Neuronal stem cell (in vitro differentiated cells): ENCODE measurements around the gene TRMT112.

Experiments
- DNase-seq: peaks from one replicate; pipeline ENCODE4 v3.0.0-alpha.2; 2013; ENCODE audit warnings: low spot score
- H2AFZ ChIP-seq: one replicate; pipeline ENCODE4 v1.6.1; 2013; ENCODE audit warnings: mild to moderate bottlenecking, low read length, inconsistent platforms
- H2AK5ac ChIP-seq: 2 replicates; pipeline ENCODE4 v1.6.1; 2013; ENCODE audit warnings: low read depth, mild to moderate bottlenecking, inconsistent platforms, low read length, moderate library complexity, mixed read lengths
- H2BK120ac ChIP-seq: 2 replicates; pipeline ENCODE4 v1.6.1; 2013; ENCODE audit warnings: low read depth, mild to moderate bottlenecking, inconsistent platforms, low read length, moderate library complexity, mixed read lengths
- H2BK12ac ChIP-seq: one replicate; pipeline ENCODE4 v1.6.1; 2013; ENCODE audit warnings: low read length, inconsistent platforms
- H2BK15ac ChIP-seq: 2 replicates; pipeline ENCODE4 v1.6.1; 2013; ENCODE audit warnings: mild to moderate bottlenecking, low read length, inconsistent platforms, mixed read lengths
- H2BK5ac ChIP-seq: one replicate; pipeline ENCODE4 v1.6.1; 2013; ENCODE audit warnings: inconsistent platforms, mild to moderate bottlenecking, low read length, moderate library complexity
- H3K14ac ChIP-seq: one replicate; pipeline ENCODE4 v1.6.1; 2013; ENCODE audit warnings: low read length, inconsistent platforms
- H3K18ac ChIP-seq: 2 replicates; pipeline ENCODE4 v1.6.1; 2013; ENCODE audit warnings: low read length, inconsistent platforms
- H3K23ac ChIP-seq: 2 replicates; pipeline ENCODE4 v1.6.1; 2013; ENCODE audit warnings: low read depth, mild to moderate bottlenecking, mixed read lengths, low read length, inconsistent platforms; ENCODE audit not compliant: poor library complexity
- H3K27ac ChIP-seq: replicated peaks from 3 replicates; pipeline ENCODE4 v1.5.1; 2013; ENCODE audit warnings: low read length, inconsistent platforms
- H3K27me3 ChIP-seq, 3 experiments: 2 replicates each; pipeline ENCODE4 v1.6.1; 2013; ENCODE audit warnings: low read length in 3 of 3, mild to moderate bottlenecking in 2 of 3, inconsistent platforms in 1 of 3, low read depth in 1 of 3, mixed read lengths in 1 of 3, moderate library complexity in 1 of 3; ENCODE audit not compliant: control insufficient read depth in 3 of 3, insufficient read depth in 3 of 3
- H3K36me3 ChIP-seq, 2 donors: replicated peaks in 1 of 2; 2 replicates each; pipeline ENCODE4 v1.6.1; 2013; ENCODE audit warnings: low read length in 2 of 2; ENCODE audit not compliant: control insufficient read depth in 2 of 2, insufficient read depth in 2 of 2
- H3K4ac ChIP-seq: 2 replicates; pipeline ENCODE4 v1.6.1; 2013; ENCODE audit warnings: inconsistent platforms, mild to moderate bottlenecking, low read length, moderate library complexity
- H3K4me1 ChIP-seq, 2 donors: 1 replicate in 1 of 2; 2 replicates in 1 of 2; pipeline ENCODE4 v1.6.1; 2013; ENCODE audit warnings: low read length in 2 of 2, low read depth in 1 of 2; ENCODE audit not compliant: control insufficient read depth in 2 of 2, insufficient read depth in 1 of 2
- H3K4me2 ChIP-seq: one replicate; pipeline ENCODE4 v1.6.1; 2013; ENCODE audit warnings: mild to moderate bottlenecking, low read length, inconsistent platforms; ENCODE audit not compliant: insufficient read depth, poor library complexity, severe bottlenecking
- H3K4me3 ChIP-seq, 2 donors: 2 replicates each; pipeline ENCODE4 v1.5.1; 2013; ENCODE audit warnings: low read length in 2 of 2, mild to moderate bottlenecking in 2 of 2, inconsistent platforms in 1 of 2, moderate library complexity in 1 of 2
- H3K79me1 ChIP-seq: one replicate; pipeline ENCODE4 v1.6.1; 2013; ENCODE audit warnings: low read depth, mild to moderate bottlenecking, inconsistent platforms, low read length, moderate library complexity
- H3K9ac ChIP-seq: one replicate; pipeline ENCODE4 v1.6.1; 2013; ENCODE audit warnings: mild to moderate bottlenecking, low read depth, low read length, inconsistent platforms; ENCODE audit not compliant: poor library complexity
- H3K9me3 ChIP-seq, 2 donors: replicated peaks in 1 of 2; 2 replicates each; pipeline versions ENCODE3 to v1.6.1; 2013; ENCODE audit warnings: low read length in 2 of 2, mild to moderate bottlenecking in 2 of 2, inconsistent platforms in 1 of 2, low read depth in 1 of 2, mixed read lengths in 1 of 2, moderate library complexity in 1 of 2; ENCODE audit not compliant: control insufficient read depth in 2 of 2, insufficient read depth in 1 of 2
- H4K8ac ChIP-seq: one replicate; pipeline ENCODE4 v1.6.1; 2013; ENCODE audit warnings: low read depth, mild to moderate bottlenecking, inconsistent platforms, low read length, moderate library complexity
- H4K91ac ChIP-seq: one replicate; pipeline ENCODE4 v1.6.1; 2013; ENCODE audit warnings: low read length, low read depth, mild to moderate bottlenecking, inconsistent platforms; ENCODE audit not compliant: poor library complexity
- WGBS, 2 donors: extraction: QIAGEN DNeasy Blood & Tissue Kit; methylation state at CpG; one replicate each; pipeline ENCODE4 v1.1.7; 2013; ENCODE audit warnings: missing lambda C conversion rate in 2 of 2, mixed read lengths in 1 of 2; ENCODE audit not compliant: insufficient read length in 2 of 2, insufficient replicate concordance in 1 of 2; ENCODE audit errors: extremely low coverage in 2 of 2; 5-methylcytosine and 5-hydroxymethylcytosine counted together

TRMT112 gene

DNA sequence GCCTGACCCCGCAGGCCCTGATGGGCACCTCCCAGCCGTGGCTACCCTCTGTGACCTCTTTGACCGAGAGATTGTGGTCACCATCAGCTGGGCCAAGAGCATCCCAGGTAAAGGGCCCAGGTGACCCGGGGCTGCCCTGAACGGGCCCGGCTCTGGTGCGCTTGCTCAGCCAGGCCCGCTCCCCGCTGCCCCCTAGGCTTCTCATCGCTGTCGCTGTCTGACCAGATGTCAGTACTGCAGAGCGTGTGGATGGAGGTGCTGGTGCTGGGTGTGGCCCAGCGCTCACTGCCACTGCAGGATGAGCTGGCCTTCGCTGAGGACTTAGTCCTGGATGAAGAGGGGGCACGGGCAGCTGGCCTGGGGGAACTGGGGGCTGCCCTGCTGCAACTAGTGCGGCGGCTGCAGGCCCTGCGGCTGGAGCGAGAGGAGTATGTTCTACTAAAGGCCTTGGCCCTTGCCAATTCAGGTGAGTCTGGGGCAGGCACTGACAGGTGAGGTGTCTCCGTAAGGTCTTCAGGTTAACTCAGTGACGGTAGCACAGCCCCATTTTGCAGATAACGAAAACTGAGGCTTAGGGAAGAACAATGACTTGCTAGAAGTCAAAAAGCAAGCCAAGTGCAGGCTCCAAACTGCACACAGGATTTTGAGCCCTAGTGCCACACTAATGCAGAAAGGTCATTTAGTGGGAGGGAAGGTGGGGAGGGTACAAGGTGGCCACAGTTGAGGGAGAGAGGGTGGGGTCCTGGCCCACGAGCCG, 2.4 kb downstream of the TRMT112 start:
- DNase-seq = no peak

DNA sequence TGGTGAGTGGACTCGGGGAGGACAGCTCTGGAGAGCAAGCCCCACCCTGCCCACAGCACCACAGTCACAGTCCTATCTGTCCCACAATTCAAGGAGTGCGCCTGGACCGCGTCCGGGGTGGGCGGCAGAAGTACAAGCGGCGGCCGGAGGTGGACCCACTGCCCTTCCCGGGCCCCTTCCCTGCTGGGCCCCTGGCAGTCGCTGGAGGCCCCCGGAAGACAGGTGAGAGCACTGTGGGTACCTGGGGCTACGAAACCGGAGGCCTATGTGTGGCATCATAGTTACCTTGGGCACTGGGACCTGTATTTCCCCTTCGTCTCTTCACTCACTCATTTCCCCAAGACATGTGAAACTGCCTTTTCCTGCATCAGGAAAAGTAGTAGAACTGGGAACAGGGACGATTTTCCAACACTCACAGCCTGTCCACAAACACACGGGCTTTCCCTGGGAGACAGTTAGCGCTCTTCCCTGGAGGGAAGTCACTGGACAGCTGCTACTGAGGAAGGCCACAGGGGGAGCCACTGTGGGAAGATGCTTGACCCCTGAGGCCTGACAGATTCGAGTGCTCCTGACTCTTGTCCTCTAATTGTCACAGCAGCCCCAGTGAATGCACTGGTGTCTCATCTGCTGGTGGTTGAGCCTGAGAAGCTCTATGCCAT, 3.1 kb downstream of the TRMT112 start:
- no peak overlapping the region for H3K4ac ChIP-seq
- H3K18ac ChIP-seq = no peak overlapping the region
- no peak overlapping the region for H2AK5ac ChIP-seq
- no peak for DNase-seq
- H2BK120ac ChIP-seq = no peak overlapping the region
- H3K79me1 ChIP-seq = peaks cover 25% of the 10 kb centered on the region
- H2AFZ ChIP-seq = no peak overlapping the region
- H3K4me1 ChIP-seq = peaks cover 5 to 10% of the 10 kb centered on the region in 2 donors
- H3K4me3 ChIP-seq = no peak overlapping the region
- peaks cover 12 to 27% of the 10 kb centered on the region in 2 donors for H3K36me3 ChIP-seq
- H3K4me2 ChIP-seq = no peak overlapping the region
- no peak overlapping the region for H3K14ac ChIP-seq
- H2BK15ac ChIP-seq = no peak overlapping the region
- H3K9me3 ChIP-seq = peaks cover 0 to 2% of the 10 kb centered on the region in 2 donors
- peak overlapping the region; percentile 9 for H4K91ac ChIP-seq
- no CpG with 5 or more reads among the region's 19 CpGs for WGBS, 2 donors
- H3K9ac ChIP-seq = peak overlapping the region; percentile 60
- H2BK5ac ChIP-seq = no peak overlapping the region
- H3K27me3 ChIP-seq = no peaks in the 10 kb centered on the region
- H3K27ac ChIP-seq = no peak overlapping the region
- no peak overlapping the region for H3K23ac ChIP-seq
- H4K8ac ChIP-seq = no peak overlapping the region
- no peak overlapping the region for H2BK12ac ChIP-seq

More for the DNA sequence above, 2.4 kb downstream of the TRMT112 start:
- Histone ChIP-seq H3K9me3 (peaks cover 0 to 2% of the 10 kb centered on the region in 2 donors), H3K27ac (no peak overlapping the region), H3K4me2 (no peak overlapping the region), H3K4ac (no peak overlapping the region), H2BK5ac (no peak overlapping the region), H3K4me3 (no peak overlapping the region), H2AFZ (no peak overlapping the region), H3K18ac (no peak overlapping the region), H3K9ac (no peak overlapping the region), H2BK15ac (no peak overlapping the region), H2BK12ac (peak overlapping the region; percentile 90), H3K23ac (peak overlapping the region; percentile 3), H2AK5ac (peak overlapping the region; percentile 5), H3K14ac (no peak overlapping the region), H2BK120ac (no peak overlapping the region), H4K8ac (no peak overlapping the region), H3K36me3 (peaks cover 12 to 25% of the 10 kb centered on the region in 2 donors), H4K91ac (no peak overlapping the region), H3K4me1 (peaks cover 5 to 11% of the 10 kb centered on the region in 2 donors), H3K79me1 (peaks cover 25% of the 10 kb centered on the region), H3K27me3 (no peaks in the 10 kb centered on the region)
- WGBS, 2 donors = no CpG with 5 or more reads among the region's 24 CpGs

GRCh38 chr11:64313491-64314145, 3.7 kb downstream of the TRMT112 start:
- Histone ChIP-seq H3K27me3 (no peaks in the 10 kb centered on the region), H3K4ac (no peak overlapping the region), H4K91ac (no peak overlapping the region), H3K14ac (no peak overlapping the region), H3K4me3 (no peak overlapping the region), H3K4me1 (peaks cover 0 to 4% of the 10 kb centered on the region in 2 donors), H3K27ac (no peak overlapping the region), H3K9me3 (peaks cover 0 to 2% of the 10 kb centered on the region in 2 donors), H3K79me1 (peaks cover 22% of the 10 kb centered on the region), H3K23ac (no peak overlapping the region), H2BK5ac (no peak overlapping the region), H4K8ac (no peak overlapping the region), H2AK5ac (no peak overlapping the region), H3K4me2 (no peak overlapping the region), H2BK120ac (no peak overlapping the region), H2AFZ (no peak overlapping the region), H3K36me3 (peaks cover 12 to 27% of the 10 kb centered on the region in 2 donors), H2BK12ac (no peak overlapping the region), H3K9ac (no peak overlapping the region), H2BK15ac (no peak overlapping the region), H3K18ac (no peak overlapping the region)
- no CpG with 5 or more reads among the region's 18 CpGs for WGBS, 2 donors
- DNase-seq = no peak

- Histone ChIP-seq H2AK5ac (no peak overlapping the region), H3K4me2 (no peak overlapping the region), H2BK15ac (no peak overlapping the region), H3K36me3 (peaks cover 12 to 27% of the 10 kb centered on the region in 2 donors), H3K4ac (no peak overlapping the region), H3K4me1 (peaks cover 0 to 4% of the 10 kb centered on the region in 2 donors), H3K18ac (no peak overlapping the region), H3K23ac (no peak overlapping the region), H3K14ac (no peak overlapping the region), H3K27ac (no peak overlapping the region), H3K4me3 (no peak overlapping the region), H2BK5ac (no peak overlapping the region), H2BK12ac (no peak overlapping the region), H3K79me1 (peaks cover 22% of the 10 kb centered on the region), H3K27me3 (no peaks in the 10 kb centered on the region), H3K9me3 (peaks cover 0 to 2% of the 10 kb centered on the region in 2 donors), H2BK120ac (no peak overlapping the region), H3K9ac (no peak overlapping the region), H4K91ac (no peak overlapping the region), H2AFZ (no peak overlapping the region), H4K8ac (no peak overlapping the region)
- DNase-seq = no peak
- no CpG with 5 or more reads among the region's 10 CpGs for WGBS, 2 donors
Observed at GRCh38 chr11:64312947-64313346, 4.4 kb downstream of the TRMT112 start.
